ENCODE data around the gene ANKH.

The ANKH gene

DNA sequence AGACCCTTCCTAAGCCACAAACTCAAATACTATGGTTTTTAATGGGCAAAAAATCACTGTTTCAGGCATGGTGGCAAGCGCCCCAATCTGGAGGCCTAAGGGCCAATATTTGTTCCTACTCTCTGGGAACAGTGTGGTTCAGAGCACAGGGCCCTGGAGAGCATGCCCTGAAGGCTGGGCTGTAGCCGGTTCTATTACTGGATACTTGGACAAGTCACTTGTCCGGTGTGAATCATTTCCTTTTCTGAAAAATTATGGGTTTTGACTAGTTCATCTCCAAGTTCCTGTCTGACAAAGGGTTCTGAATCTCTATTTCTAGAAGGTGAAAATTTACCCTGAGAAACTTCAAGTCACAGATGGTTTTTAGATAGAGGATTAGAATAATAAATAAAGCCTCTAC is 132.0 kb downstream of the ANKH start:
- H3K27ac ChIP-seq = no peak overlapping the region

DNA sequence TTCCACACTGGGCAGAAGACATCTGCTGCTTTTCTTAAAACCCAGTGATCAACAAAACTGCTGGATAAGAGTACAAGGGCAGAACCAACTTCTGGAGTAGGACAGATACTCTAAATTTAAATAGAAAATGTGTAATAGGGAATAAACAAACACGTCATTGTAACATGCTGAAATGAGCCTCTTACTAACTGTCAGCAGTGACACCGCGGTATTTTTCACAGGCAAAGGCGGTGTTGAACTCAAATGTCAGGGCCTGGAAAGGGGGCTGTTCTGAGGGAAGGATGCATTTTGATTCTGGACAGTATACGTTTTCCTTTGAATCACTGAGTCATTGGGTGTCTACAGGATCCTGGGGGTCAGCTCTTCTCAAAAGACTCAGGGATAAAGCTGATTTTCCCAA is 133.5 kb downstream of the ANKH start:
- TF ChIP-seq, protein P1, sequence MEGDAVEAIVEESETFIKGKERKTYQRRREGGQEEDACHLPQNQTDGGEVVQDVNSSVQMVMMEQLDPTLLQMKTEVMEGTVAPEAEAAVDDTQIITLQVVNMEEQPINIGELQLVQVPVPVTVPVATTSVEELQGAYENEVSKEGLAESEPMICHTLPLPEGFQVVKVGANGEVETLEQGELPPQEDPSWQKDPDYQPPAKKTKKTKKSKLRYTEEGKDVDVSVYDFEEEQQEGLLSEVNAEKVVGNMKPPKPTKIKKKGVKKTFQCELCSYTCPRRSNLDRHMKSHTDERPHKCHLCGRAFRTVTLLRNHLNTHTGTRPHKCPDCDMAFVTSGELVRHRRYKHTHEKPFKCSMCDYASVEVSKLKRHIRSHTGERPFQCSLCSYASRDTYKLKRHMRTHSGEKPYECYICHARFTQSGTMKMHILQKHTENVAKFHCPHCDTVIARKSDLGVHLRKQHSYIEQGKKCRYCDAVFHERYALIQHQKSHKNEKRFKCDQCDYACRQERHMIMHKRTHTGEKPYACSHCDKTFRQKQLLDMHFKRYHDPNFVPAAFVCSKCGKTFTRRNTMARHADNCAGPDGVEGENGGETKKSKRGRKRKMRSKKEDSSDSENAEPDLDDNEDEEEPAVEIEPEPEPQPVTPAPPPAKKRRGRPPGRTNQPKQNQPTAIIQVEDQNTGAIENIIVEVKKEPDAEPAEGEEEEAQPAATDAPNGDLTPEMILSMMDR (conservative IDR thresholded peaks at IDR 0.05) = no peak
- no peak overlapping the region for H3K27ac ChIP-seq

More for the DNA sequence above, 132.0 kb downstream of the ANKH start:
- TF ChIP-seq, protein P1 (conservative IDR thresholded peaks at IDR 0.05) = no peak

DNA sequence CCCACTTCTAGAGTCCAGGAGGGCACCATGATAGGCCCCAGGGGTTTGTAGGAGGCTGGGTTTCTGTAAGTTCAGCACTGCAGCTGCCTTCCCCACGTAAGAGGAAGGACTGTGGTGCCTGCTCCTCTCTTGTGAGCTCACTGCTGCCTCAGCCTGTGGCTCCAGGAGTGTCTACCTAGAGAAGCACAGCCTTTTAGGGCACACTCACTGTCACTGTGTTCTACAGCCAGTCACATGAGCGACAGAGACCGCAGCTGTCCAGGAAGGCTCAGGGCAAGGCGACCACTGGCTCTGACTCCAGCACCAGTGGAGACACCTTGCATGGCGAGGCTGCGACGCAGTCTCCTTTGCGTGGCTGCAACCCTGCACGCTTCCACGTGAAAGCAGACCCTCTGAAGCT is 134.3 kb downstream of the ANKH start:
- no peak overlapping the region for H3K27ac ChIP-seq
- TF ChIP-seq, protein P1 (conservative IDR thresholded peaks at IDR 0.05) = no peak

DNA sequence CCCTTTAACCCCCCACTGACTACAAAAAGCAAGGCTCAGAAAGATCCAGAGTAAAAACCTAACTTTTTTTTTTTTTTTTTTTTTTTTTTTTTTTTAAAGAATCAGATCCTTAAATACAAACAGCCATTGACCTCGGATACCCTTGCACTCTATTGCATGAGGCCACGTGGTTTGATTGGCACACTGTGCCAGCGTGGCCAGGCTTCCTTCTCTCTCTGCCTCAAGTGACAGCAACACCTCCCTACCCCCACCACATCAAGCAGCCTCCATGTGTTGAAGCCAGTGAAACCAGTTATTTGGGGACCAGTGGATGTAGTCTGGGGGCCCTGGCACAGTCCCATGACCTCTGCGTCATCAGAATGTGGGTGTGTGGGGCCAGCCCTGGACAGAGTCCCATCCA is 135.6 kb downstream of the ANKH start:
- H3K27ac ChIP-seq = no peak overlapping the region

DNA sequence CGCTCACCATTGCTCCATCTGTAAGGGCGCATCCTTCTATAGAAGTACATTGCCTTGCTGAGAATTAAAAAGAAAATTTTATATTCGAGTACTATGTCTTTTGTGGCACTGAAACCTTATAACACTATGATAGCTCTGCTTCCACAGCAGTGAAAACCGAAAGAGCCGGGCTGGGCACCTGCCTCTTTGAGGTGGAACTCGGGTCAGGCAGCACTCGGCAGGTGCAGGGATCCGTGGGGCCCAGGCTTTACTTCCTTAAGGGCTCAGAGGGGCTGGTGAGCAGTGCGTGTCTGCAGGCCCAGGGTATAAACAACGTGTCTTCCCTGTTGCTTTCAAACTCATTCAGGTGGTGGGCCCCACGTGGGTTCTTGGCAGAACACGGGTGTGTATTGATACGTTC is 137.2 kb downstream of the ANKH start:
- TF ChIP-seq, protein P1 (conservative IDR thresholded peaks at IDR 0.05) = no peak
- H3K27ac ChIP-seq = no peak overlapping the region

More for the DNA sequence above, 135.6 kb downstream of the ANKH start:
- TF ChIP-seq, protein P1 (conservative IDR thresholded peaks at IDR 0.05) = no peak

DNA sequence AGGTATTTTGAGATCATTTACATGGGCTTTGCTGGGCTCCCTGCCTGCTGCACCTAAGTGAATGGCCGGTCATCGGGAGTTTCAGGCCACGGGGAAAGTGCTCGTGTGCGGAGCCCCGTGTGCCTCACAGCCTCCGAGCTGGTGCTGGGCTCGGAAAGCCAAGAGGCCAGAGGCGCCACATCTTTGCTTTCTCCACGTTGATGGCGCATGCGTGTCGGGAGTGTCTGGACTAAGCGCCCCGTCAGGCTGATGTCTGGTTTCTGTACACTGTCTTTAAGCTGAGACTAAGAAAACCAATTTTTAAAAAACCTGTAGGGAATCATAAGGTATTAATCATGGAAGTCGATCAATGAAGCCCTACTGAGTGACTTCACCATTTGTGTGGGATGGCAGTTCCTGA is 137.9 kb downstream of the ANKH start:
- H3K27ac ChIP-seq = no peak overlapping the region
- TF ChIP-seq, protein P1 (conservative IDR thresholded peaks at IDR 0.05) = no peak

DNA sequence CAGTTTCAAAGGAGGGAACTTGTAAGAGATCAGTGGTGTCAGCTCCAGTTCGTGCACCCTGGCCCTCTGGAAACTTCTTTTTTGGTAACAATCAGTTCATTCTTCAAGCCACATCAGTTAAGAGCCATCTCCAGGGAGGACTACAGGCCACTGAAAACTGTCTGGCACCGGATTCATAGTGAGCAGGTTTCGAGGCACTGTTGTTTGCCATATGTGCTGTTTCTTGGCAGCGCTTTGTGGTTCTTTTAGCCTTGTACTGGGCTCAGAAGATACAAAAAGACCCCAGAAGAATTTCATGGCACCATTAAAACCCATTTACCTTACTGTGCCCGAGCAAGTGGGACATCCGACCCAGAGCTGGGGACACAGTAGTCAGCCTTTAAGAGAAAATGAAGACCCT is 138.6 kb downstream of the ANKH start:
- TF ChIP-seq, protein P1 (conservative IDR thresholded peaks at IDR 0.05) = no peak
- H3K27ac ChIP-seq = no peak overlapping the region

DNA sequence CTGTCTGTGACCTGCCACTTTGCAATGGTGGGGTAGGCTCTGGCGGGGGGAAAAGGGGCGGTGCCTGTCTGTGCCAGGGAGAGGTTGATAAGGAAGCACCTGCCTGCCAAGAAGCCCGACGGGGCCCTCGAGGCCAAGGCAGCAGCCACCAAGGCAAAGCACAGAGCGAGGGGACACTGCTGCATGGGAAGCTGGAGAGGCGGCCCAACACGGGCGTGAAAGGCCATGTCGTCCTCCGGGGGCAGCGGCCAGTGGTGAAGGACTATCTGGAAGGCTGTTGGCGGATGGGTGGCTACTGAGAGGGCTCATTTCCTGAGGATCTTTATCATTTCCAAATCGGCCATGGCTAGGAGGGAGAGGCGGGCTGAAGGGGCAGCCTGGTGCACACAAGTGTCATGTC is 140.7 kb downstream of the ANKH start:
- TF ChIP-seq, protein P1 (conservative IDR thresholded peaks at IDR 0.05) = no peak

More for the DNA sequence above, 140.7 kb downstream of the ANKH start:
- no peak overlapping the region for H3K27ac ChIP-seq
